HepG2 (cell line): ENCODE data around the gene TP53BP2. TPM values are rescaled to one million over a fixed set of nuclear protein-coding genes. Genes with fewer than 3 reads are reported as not detected.

ENCODE experiments used
- ADNP ChIP-seq: sonication (generic); formaldehyde crosslinking; IDR thresholded peaks from 2 replicates; pipeline ENCODE4 v1.4.0; 2020; ENCODE audit warnings: missing genetic modification reagents
- BCL6 ChIP-seq: IDR thresholded peaks from 2 replicates; pipeline ENCODE4 v1.6.1; 2016; ENCODE audit warnings: missing genetic modification reagents, missing compliant biosample characterization
- FOSL1 ChIP-seq: sonication (generic); formaldehyde crosslinking; IDR thresholded peaks from 2 replicates; pipeline ENCODE4 v1.9.0; 2021; ENCODE audit warnings: missing genetic modification reagents, borderline replicate concordance
- HMG20A ChIP-seq: IDR thresholded peaks from 2 replicates; pipeline ENCODE4 v1.6.1; 2016; ENCODE audit warnings: borderline replicate concordance
- ISL2 ChIP-seq: sonication (generic); formaldehyde crosslinking; IDR thresholded peaks from 2 replicates; pipeline ENCODE4 v1.5.0; 2020; ENCODE audit warnings: missing genetic modification reagents
- MIER3 ChIP-seq: IDR thresholded peaks from 2 replicates; pipeline ENCODE4 v1.6.1; 2016; ENCODE audit warnings: missing compliant biosample characterization, borderline replicate concordance
- NRL ChIP-seq: sonication (generic); formaldehyde crosslinking; IDR thresholded peaks from 2 replicates; pipeline ENCODE4 v1.5.0; 2020; ENCODE audit warnings: missing genetic modification reagents, mild to moderate bottlenecking, moderate library complexity, borderline replicate concordance
- PHF21A ChIP-seq: sonication (generic); formaldehyde crosslinking; IDR thresholded peaks from 2 replicates; pipeline ENCODE4 v1.5.0; 2020; ENCODE audit warnings: mild to moderate bottlenecking, missing genetic modification reagents
- THYN1 ChIP-seq: sonication (generic); formaldehyde crosslinking; IDR thresholded peaks from 2 replicates; pipeline ENCODE4 v1.8.1; 2023; ENCODE audit warnings: low read depth, mild to moderate bottlenecking, moderate library complexity, missing genetic modification reagents, borderline replicate concordance
- ZBTB7B ChIP-seq: sonication (generic); formaldehyde crosslinking; IDR thresholded peaks from 2 replicates; pipeline ENCODE4 v1.4.0; 2020; ENCODE audit warnings: missing genetic modification reagents
- ZNF263 ChIP-seq: sonication (generic); formaldehyde crosslinking; IDR thresholded peaks from 2 replicates; pipeline ENCODE4 v1.4.0; 2020; ENCODE audit warnings: missing genetic modification reagents
- ZNF552 ChIP-seq: sonication (generic); formaldehyde crosslinking; IDR thresholded peaks from 2 replicates; pipeline ENCODE4 v1.9.0; 2022; ENCODE audit warnings: missing genetic modification reagents, mild to moderate bottlenecking, borderline replicate concordance
- ZNF564 ChIP-seq: sonication (generic); formaldehyde crosslinking; IDR thresholded peaks from 2 replicates; pipeline ENCODE4 v1.8.1; 2023; ENCODE audit warnings: mild to moderate bottlenecking, missing genetic modification reagents
- ZNF768 ChIP-seq: sonication (generic); formaldehyde crosslinking; IDR thresholded peaks from 2 replicates; pipeline ENCODE4 v1.4.0; 2020; ENCODE audit warnings: missing genetic modification reagents
- polyA plus RNA-seq, 8 experiments: library from polyadenylated mRNA; depleted of rRNA in 3 of 8; stranded (reverse) in 7 of 8; unstranded in 1 of 8; fragments of >200 nt; fragmentation: Illumina TruSeq in 4 of 8; extraction: Trizol in 4 of 8; gene quantifications; 2 replicates each; pipeline versions ENCODE4 v1.2.1 to v1.2.3, GENCODE V29; 2011 to 2016; ENCODE audit warnings: low read depth in 4 of 8, missing spikeins in 1 of 8, mixed read lengths in 1 of 8; ENCODE audit not compliant: insufficient read depth in 1 of 8
- total RNA-seq, 5 experiments: library from RNA; depleted of rRNA; stranded (reverse); fragments of >200 nt; fragmentation: Illumina TruSeq; extraction: Trizol; gene quantifications; 2 replicates each; pipeline ENCODE4 v1.2.3, GENCODE V29; 2016; ENCODE audit warnings: low read depth in 1 of 5
- TF ChIP-seq, protein P1 (sequence below): sonication (generic); formaldehyde crosslinking; IDR thresholded peaks from 2 replicates; pipeline ENCODE4 v1.4.0; 2020; ENCODE audit warnings: missing genetic modification reagents
- TF ChIP-seq, protein P2 (sequence below): sonication (generic); formaldehyde crosslinking; IDR thresholded peaks from 2 replicates; pipeline ENCODE4 v1.9.0; 2021; ENCODE audit warnings: missing genetic modification reagents, borderline replicate concordance
- TF ChIP-seq, protein P3 (sequence below): sonication (generic); formaldehyde crosslinking; IDR thresholded peaks from 2 replicates; pipeline ENCODE4 v1.8.1; 2023; ENCODE audit warnings: missing genetic modification reagents, mild to moderate bottlenecking, borderline replicate concordance
- TF ChIP-seq, protein P4 (sequence below): sonication (generic); formaldehyde crosslinking; conservative IDR thresholded peaks from 2 replicates; pipeline ENCODE4 v1.8.0; 2022; ENCODE audit warnings: mild to moderate bottlenecking, moderate library complexity, missing genetic modification reagents
- TF ChIP-seq, protein P5 (sequence below): sonication (generic); formaldehyde crosslinking; IDR thresholded peaks from 2 replicates; pipeline ENCODE4 v1.8.0; 2022; ENCODE audit warnings: missing genetic modification reagents, mild to moderate bottlenecking, borderline replicate concordance
- TF ChIP-seq, protein P6 (sequence below): sonication (generic); formaldehyde crosslinking; IDR thresholded peaks from 2 replicates; pipeline ENCODE4 v1.5.0; 2020; ENCODE audit warnings: mild to moderate bottlenecking, missing genetic modification reagents

TP53BP2 gene
- total and polyA plus RNA-seq, 2 of the 13 experiments (the other 11 are each of a cell fraction or from before 2014, with no cell fraction given): 10.0 to 14.0 TPM

DNA sequence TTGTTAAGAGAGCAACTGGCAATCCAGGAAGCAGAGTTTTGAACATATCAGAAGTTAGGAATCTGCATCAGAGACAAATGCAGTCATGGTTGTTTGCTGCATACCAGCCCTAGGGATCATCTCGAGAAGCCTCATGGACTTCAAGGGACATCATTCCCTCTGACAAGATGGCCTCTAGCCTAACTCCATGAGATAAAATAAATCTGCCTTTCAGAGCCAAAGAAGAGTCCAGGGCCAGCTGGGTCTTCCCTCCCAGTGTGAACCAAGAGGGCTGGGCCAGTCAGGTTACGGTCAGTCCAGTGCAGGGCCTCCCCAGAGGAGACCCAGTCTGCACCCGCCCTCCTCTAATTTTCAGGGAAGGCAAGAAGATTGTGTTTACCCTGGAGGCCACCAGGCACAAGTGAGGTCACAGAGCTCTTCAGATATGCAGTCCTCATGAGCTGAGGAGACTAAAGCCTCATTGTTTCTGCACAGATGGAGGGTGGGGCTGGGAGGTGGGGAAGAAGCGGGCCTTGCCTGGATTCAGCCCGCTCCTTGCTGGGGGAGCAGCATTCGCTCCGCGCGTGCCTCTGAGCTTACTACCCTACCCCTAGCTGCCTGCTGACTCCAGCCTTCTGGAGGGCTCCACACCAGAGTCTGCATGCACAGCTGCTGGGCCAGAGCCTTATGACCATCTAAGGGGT lies 80.6 kb downstream of the TP53BP2 start (continued):
- TF ChIP-seq PHF21A (peak; percentile 66; the same call in 1 of the 2 replicates), THYN1 (no peak), FOSL1 (CRISPR knock-in tag) (no peak), ZBTB7B (no peak), HMG20A (CRISPR knock-in tag) (peak; percentile 40; the same call in 1 of the 2 replicates), ISL2 (CRISPR knock-in tag) (peak; percentile 81), NRL (CRISPR knock-in tag) (no peak), MIER3 (CRISPR knock-in tag) (0 out of 2 replicates have a peak, but pooled peaks have one; percentile 30), ADNP (no peak), BCL6 (CRISPR knock-in tag) (peak; percentile 84), ZNF564 (CRISPR knock-in tag) (peak; percentile 23; the same call in 1 of the 2 replicates), ZNF552 (CRISPR knock-in tag) (no peak), ZNF263 (CRISPR knock-in tag) (peak; percentile 44), ZNF768 (peak; percentile 35; the same call in 1 of the 2 replicates)
- TF ChIP-seq, protein P1, sequence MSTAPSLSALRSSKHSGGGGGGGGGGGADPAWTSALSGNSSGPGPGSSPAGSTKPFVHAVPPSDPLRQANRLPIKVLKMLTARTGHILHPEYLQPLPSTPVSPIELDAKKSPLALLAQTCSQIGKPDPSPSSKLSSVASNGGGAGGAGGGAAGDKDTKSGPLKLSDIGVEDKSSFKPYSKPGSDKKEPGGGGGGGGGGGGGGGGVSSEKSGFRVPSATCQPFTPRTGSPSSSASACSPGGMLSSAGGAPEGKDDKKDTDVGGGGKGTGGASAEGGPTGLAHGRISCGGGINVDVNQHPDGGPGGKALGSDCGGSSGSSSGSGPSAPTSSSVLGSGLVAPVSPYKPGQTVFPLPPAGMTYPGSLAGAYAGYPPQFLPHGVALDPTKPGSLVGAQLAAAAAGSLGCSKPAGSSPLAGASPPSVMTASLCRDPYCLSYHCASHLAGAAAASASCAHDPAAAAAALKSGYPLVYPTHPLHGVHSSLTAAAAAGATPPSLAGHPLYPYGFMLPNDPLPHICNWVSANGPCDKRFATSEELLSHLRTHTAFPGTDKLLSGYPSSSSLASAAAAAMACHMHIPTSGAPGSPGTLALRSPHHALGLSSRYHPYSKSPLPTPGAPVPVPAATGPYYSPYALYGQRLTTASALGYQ (CRISPR knock-in tag): peak; percentile 70; the same call in 1 of the 2 replicates
- TF ChIP-seq, protein P2, sequence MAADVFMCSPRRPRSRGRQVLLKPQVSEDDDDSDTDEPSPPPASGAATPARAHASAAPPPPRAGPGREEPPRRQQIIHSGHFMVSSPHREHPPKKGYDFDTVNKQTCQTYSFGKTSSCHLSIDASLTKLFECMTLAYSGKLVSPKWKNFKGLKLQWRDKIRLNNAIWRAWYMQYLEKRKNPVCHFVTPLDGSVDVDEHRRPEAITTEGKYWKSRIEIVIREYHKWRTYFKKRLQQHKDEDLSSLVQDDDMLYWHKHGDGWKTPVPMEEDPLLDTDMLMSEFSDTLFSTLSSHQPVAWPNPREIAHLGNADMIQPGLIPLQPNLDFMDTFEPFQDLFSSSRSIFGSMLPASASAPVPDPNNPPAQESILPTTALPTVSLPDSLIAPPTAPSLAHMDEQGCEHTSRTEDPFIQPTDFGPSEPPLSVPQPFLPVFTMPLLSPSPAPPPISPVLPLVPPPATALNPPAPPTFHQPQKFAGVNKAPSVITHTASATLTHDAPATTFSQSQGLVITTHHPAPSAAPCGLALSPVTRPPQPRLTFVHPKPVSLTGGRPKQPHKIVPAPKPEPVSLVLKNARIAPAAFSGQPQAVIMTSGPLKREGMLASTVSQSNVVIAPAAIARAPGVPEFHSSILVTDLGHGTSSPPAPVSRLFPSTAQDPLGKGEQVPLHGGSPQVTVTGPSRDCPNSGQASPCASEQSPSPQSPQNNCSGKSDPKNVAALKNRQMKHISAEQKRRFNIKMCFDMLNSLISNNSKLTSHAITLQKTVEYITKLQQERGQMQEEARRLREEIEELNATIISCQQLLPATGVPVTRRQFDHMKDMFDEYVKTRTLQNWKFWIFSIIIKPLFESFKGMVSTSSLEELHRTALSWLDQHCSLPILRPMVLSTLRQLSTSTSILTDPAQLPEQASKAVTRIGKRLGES (CRISPR knock-in tag): 0 out of 2 replicates have a peak, but pooled peaks have one; percentile 63
- TF ChIP-seq, protein P3, sequence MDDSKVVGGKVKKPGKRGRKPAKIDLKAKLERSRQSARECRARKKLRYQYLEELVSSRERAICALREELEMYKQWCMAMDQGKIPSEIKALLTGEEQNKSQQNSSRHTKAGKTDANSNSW (CRISPR knock-in tag): no peak
- TF ChIP-seq, protein P4, sequence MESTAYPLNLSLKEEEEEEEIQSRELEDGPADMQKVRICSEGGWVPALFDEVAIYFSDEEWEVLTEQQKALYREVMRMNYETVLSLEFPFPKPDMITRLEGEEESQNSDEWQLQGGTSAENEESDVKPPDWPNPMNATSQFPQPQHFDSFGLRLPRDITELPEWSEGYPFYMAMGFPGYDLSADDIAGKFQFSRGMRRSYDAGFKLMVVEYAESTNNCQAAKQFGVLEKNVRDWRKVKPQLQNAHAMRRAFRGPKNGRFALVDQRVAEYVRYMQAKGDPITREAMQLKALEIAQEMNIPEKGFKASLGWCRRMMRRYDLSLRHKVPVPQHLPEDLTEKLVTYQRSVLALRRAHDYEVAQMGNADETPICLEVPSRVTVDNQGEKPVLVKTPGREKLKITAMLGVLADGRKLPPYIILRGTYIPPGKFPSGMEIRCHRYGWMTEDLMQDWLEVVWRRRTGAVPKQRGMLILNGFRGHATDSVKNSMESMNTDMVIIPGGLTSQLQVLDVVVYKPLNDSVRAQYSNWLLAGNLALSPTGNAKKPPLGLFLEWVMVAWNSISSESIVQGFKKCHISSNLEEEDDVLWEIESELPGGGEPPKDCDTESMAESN: no peak
- TF ChIP-seq, protein P5, sequence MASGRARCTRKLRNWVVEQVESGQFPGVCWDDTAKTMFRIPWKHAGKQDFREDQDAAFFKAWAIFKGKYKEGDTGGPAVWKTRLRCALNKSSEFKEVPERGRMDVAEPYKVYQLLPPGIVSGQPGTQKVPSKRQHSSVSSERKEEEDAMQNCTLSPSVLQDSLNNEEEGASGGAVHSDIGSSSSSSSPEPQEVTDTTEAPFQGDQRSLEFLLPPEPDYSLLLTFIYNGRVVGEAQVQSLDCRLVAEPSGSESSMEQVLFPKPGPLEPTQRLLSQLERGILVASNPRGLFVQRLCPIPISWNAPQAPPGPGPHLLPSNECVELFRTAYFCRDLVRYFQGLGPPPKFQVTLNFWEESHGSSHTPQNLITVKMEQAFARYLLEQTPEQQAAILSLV (CRISPR knock-in tag): no peak
- TF ChIP-seq, protein P6, sequence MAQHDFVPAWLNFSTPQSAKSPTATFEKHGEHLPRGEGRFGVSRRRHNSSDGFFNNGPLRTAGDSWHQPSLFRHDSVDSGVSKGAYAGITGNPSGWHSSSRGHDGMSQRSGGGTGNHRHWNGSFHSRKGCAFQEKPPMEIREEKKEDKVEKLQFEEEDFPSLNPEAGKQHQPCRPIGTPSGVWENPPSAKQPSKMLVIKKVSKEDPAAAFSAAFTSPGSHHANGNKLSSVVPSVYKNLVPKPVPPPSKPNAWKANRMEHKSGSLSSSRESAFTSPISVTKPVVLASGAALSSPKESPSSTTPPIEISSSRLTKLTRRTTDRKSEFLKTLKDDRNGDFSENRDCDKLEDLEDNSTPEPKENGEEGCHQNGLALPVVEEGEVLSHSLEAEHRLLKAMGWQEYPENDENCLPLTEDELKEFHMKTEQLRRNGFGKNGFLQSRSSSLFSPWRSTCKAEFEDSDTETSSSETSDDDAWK (CRISPR knock-in tag): no peak
